Stimulated activated naive CD8-positive, alpha-beta T cell treated with anti-CD3 and anti-CD28 coated beads, Interleukin-15, Interleukin-2, amounts not matched to agents 100 ng/mL and 50 ng/mL, for 24 hours (primary cell): ENCODE results near the gene AFF4.
"Not testable (repeated sequence)": the region's sequence is repeated elsewhere in the genome, so short reads cannot be mapped to it uniquely, and the experiment has no call there.

Experiments
- H3K27ac Mint-ChIP-seq: one replicate; pipeline ENCODE4 v1.8.0; 2021; ENCODE audit warnings: mild to moderate bottlenecking, mixed read lengths
- H3K27me3 Mint-ChIP-seq: one replicate; pipeline ENCODE4 v1.8.0; 2021; ENCODE audit warnings: mixed read lengths
- H3K36me3 Mint-ChIP-seq: one replicate; pipeline ENCODE4 v1.8.0; 2021; ENCODE audit warnings: low read depth, mixed read lengths
- H3K4me1 Mint-ChIP-seq: one replicate; pipeline ENCODE4 v1.8.0; 2021; ENCODE audit warnings: low read depth, mixed read lengths
- H3K4me3 Mint-ChIP-seq: one replicate; pipeline ENCODE4 v1.8.0; 2021; ENCODE audit warnings: mild to moderate bottlenecking, mixed read lengths
- H3K9me3 Mint-ChIP-seq: one replicate; pipeline ENCODE4 v1.8.0; 2021; ENCODE audit warnings: mixed read lengths

The AFF4 gene

DNA sequence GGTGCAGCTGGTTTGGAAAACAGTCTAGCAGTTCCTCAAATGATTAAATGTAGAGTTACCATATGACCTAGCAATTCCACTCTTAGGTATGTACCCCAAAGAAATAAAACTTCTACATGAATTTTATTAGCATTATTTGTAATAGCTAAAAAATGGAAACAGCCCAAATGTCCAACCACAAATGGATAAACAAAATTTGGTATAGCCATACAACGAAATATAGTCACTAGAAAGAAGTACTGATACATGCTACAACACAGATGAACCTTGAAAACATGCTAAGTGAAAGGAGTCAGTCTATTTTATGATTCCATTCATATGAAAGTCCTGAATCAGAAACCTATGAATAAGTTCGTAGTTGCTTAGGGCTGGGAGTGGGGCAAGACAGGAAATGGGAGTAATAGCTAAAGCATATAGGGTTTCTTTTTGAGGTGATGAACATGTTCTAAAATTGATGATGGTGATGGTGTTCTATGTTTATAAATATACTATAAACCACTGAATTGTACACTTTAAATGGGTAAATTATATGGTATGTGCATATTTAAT lies 103.5 kb downstream of the AFF4 start:
- H3K4me3 Mint-ChIP-seq, result no peak overlapping the region
- H3K27me3 Mint-ChIP-seq, result peaks cover 7% of the 10 kb centered on the region
- no peaks in the 10 kb centered on the region for H3K9me3 Mint-ChIP-seq
- H3K27ac Mint-ChIP-seq, result no peak overlapping the region
- H3K36me3 Mint-ChIP-seq, result no peaks in the 10 kb centered on the region
- H3K4me1 Mint-ChIP-seq, result no peaks in the 10 kb centered on the region

DNA sequence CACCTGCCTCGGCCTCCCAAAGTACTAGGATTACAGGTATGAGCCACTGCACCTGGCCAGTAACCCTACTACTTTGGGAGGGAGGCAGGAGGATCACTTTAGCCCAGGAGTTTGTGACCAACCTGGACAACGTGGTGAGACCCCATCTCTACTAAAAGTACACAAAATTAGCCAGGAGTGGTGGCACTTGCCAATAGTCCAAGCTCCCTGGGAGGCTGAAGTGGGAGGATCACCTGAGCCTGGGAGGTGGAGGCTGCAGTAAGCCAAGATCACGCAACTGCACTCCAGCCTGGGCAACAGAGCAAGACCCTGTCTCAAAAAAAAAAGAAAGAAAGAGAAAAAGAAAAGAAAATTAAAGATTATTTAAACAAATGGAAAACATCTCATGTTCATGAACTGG lies 107.4 kb downstream of the AFF4 start:
- H3K27me3 Mint-ChIP-seq, result peaks cover 14% of the 10 kb centered on the region
- no peak overlapping the region for H3K27ac Mint-ChIP-seq
- no peak overlapping the region for H3K4me3 Mint-ChIP-seq
- H3K4me1 Mint-ChIP-seq, result no peaks in the 10 kb centered on the region
- H3K36me3 Mint-ChIP-seq, result no peaks in the 10 kb centered on the region
- H3K9me3 Mint-ChIP-seq, result no peaks in the 10 kb centered on the region

DNA sequence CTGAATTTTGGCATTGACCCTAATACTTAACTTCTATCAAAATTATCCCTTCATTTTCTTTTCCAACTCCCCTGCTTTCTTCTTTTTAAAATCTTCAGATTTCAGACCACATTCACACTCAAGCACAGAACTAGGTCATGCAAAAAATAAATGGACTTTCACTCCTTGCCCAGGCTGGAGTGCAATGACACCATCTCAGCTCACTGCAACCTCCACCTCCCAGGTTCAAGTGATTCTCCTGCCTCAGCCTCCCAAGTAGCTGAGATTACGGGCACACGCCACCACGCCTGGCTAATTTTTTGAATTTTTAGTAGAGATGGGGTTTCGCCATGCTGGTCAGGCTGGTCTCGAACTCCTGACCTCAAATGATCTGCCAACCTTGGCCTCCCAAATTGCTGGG lies 108.4 kb downstream of the AFF4 start:
- not testable (repeated sequence) for H3K27ac Mint-ChIP-seq, H3K4me1 Mint-ChIP-seq, H3K36me3 Mint-ChIP-seq, H3K9me3 Mint-ChIP-seq, H3K4me3 Mint-ChIP-seq
- peaks cover 16% of the 10 kb centered on the region for H3K27me3 Mint-ChIP-seq

DNA sequence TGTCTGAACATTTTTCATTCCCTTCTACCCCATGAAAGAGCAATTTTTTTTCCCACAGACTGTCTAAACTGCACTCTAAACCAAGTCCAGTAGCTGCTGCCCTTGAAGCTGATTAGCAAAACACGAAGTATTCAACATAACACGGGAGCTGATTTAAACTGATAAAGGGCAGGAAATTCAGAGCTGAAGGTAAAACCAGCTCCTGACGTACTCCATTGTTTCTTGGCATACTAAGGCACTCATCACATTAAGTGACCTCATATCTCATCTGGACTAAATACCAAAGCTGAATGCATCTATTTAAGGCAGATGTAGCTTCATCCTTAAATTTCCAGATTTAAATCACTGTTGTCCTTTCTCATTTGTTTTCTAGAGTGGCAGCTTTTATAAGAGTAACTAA lies 109.1 kb downstream of the AFF4 start:
- no peak overlapping the region for H3K4me3 Mint-ChIP-seq
- no peak overlapping the region for H3K27ac Mint-ChIP-seq
- no peaks in the 10 kb centered on the region for H3K9me3 Mint-ChIP-seq
- H3K36me3 Mint-ChIP-seq, result no peaks in the 10 kb centered on the region
- no peaks in the 10 kb centered on the region for H3K4me1 Mint-ChIP-seq
- peaks cover 19% of the 10 kb centered on the region for H3K27me3 Mint-ChIP-seq

DNA sequence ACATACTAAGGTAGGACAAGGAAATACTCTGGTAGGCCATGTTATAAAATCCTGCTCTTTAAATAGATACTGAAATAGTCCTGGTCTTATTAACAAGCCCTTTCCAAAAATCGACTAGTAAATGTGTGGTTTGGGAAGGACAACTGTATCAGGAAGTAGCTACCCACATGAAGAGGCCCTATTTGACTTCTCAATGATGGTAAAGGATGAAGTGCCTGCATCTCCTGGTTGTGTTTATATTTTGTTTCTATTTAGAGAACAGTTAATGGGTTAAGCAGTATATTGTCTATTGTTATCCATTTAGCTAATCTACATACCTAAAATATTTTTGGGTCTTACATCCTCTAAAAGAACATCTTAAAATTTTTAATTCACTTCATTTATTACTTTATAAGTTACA lies 109.6 kb downstream of the AFF4 start:
- Mint-ChIP-seq H3K4me1 (no peaks in the 10 kb centered on the region), H3K27me3 (peaks cover 18% of the 10 kb centered on the region), H3K4me3 (no peak overlapping the region), H3K36me3 (no peaks in the 10 kb centered on the region), H3K27ac (no peak overlapping the region), H3K9me3 (no peaks in the 10 kb centered on the region)

DNA sequence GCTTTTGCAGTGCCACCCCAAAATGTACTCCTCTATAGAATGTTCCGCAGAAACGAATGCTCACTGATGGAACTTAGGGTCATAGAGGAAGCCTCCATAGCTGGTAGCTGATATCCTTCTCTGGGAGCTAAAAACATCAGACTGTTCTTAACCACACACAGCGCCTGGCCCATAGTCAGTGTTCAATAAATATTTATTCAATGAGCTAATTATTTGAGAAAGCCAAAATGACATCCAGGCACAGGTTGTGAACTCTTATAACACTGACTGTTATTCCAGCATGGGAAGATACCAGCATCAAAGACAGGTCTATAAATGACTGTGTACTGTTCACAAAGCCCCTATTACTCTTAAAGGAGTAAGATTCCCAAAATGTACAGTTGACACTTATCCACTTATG lies 110.1 kb downstream of the AFF4 start:
- no peak overlapping the region for H3K4me3 Mint-ChIP-seq
- no peaks in the 10 kb centered on the region for H3K36me3 Mint-ChIP-seq
- H3K4me1 Mint-ChIP-seq, result no peaks in the 10 kb centered on the region
- no peak overlapping the region for H3K27ac Mint-ChIP-seq
- H3K9me3 Mint-ChIP-seq, result no peaks in the 10 kb centered on the region
- H3K27me3 Mint-ChIP-seq, result peaks cover 15% of the 10 kb centered on the region

DNA sequence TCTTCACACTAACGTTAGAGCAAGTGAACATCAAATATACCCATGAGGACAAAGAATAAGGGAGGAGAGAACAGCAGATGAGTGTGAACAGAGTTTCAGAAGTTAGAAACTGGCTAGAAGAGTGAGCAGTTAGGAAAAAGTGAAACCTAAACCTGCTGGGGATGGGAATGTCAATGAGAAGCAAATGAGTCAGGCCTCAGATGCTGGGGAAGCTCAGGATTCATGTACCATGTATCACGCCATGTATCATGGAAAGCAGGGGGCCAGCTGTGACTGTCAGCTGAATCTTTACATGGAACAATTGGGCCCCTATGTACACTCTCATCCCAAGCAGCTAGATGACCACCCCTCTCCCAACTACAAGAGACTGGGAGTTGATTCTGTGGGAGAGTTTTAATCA lies 113.4 kb downstream of the AFF4 start:
- Mint-ChIP-seq H3K36me3 (no peaks in the 10 kb centered on the region), H3K4me1 (no peaks in the 10 kb centered on the region), H3K9me3 (no peaks in the 10 kb centered on the region), H3K27me3 (peaks cover 12% of the 10 kb centered on the region), H3K27ac (no peak overlapping the region), H3K4me3 (no peak overlapping the region)

DNA sequence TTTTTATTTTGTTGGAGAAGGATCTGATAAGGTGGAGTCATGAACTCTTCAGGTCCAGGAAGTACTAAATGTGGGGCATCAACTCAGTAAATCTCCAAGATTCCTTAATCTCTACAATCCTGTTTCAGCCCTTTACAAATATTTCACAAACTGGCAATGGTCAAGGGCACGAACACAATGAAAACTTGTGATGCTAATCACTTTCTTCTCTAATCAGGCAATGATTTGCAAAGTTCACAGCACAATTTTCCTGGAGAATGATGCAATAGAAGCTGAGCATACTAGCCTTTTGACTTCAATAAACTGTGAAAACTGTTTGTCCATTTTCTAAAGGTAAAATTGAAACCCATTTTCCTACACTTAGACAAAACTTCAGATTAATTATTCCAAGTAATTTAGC lies 114.1 kb downstream of the AFF4 start:
- no peaks in the 10 kb centered on the region for H3K9me3 Mint-ChIP-seq

DNA sequence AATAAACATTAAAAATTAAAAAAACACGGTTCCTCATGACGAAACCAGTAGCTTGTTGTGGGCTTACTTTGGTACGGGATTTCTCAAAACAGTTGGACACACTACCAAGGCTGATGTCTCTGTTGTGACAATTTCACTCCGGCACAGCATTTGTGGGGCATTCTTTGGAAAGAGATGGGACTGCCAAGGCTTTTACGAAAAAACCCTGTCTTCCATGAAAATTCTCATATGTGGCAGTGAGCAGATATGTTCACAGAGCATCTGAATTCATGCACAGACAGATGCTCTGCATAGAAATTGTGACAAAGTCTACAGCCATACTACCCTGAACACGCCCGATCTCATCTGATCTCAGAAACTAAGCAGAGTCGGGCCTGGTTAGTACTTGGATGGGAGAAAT lies 115.2 kb downstream of the AFF4 start:
- H3K4me3 Mint-ChIP-seq, result no peak overlapping the region
- no peaks in the 10 kb centered on the region for H3K4me1 Mint-ChIP-seq
- H3K27me3 Mint-ChIP-seq, result peaks cover 7% of the 10 kb centered on the region
- no peaks in the 10 kb centered on the region for H3K36me3 Mint-ChIP-seq
- no peaks in the 10 kb centered on the region for H3K9me3 Mint-ChIP-seq
- H3K27ac Mint-ChIP-seq, result no peak overlapping the region

More for the DNA sequence above, 114.1 kb downstream of the AFF4 start:
- Mint-ChIP-seq H3K4me1 (no peaks in the 10 kb centered on the region), H3K27ac (no peak overlapping the region), H3K4me3 (no peak overlapping the region), H3K36me3 (no peaks in the 10 kb centered on the region), H3K27me3 (peaks cover 10% of the 10 kb centered on the region)

DNA sequence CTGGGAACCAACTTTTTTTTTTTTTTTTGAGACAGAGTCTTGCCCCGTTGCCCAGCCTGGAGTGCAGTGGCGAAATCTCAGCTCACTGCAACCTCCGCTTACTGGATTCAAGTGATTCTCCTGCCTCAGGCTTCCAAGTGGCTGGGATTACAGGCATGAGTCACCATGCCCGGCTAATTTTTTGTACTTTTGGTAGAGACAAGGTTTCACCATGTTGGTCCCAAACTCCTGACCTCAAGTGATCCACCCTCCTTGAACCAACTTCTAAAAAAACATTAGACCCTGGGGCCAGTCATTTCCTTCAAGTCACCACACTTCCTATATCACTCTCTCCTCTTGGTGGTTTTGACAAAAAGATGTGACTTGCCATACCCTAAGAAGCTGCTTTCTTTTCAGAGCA lies 122.1 kb downstream of the AFF4 start:
- Mint-ChIP-seq H3K27me3 (no peaks in the 10 kb centered on the region), H3K27ac (no peak overlapping the region), H3K36me3 (no peaks in the 10 kb centered on the region)

DNA sequence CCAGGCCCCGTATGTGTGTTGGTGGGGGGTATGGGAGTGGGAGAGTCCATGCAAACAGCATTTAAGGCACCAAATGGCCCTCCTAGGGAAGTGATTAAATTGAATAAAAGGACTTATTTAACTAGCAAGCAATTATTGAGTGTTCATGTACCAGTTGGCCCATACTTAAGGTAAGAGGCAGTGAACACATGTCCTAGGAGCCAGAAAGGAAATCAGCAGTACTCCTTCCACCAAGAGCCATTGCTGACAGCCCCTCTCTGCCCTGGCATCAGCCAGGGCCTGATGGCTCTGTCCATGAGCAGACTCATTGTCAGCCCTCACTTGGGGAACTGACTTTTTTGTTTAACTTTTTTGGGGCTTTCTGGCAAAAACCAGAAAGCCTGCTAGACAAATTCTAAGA lies 122.5 kb downstream of the AFF4 start:
- Mint-ChIP-seq H3K4me1 (no peaks in the 10 kb centered on the region), H3K27me3 (no peaks in the 10 kb centered on the region), H3K27ac (no peak overlapping the region), H3K36me3 (no peaks in the 10 kb centered on the region), H3K4me3 (no peak overlapping the region), H3K9me3 (no peaks in the 10 kb centered on the region)

More for the DNA sequence above, 122.1 kb downstream of the AFF4 start:
- Mint-ChIP-seq H3K4me1 (no peaks in the 10 kb centered on the region), H3K9me3 (no peaks in the 10 kb centered on the region), H3K4me3 (no peak overlapping the region)

DNA sequence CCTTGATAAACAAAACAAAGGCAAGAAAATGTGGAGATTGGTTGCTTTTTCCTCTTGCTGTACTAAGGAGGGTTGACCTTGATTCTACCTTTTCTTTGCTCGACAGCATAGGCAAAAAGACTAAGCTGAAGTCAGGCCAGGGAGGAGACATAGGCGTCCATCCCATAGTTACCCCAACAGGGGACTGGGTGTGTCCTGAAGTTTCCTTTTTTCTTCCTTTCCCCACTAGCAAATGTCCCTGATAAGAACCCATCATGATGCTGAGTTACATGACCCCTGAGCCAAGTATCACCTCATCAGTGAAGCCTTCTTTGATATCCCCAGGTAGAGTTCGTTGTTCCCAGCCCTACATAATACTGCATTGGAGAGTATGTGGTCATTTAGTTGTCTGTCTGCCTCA lies 123.1 kb downstream of the AFF4 start:
- Mint-ChIP-seq H3K27ac (no peak overlapping the region), H3K9me3 (no peaks in the 10 kb centered on the region), H3K4me1 (no peaks in the 10 kb centered on the region), H3K36me3 (no peaks in the 10 kb centered on the region), H3K4me3 (no peak overlapping the region), H3K27me3 (no peaks in the 10 kb centered on the region)

DNA sequence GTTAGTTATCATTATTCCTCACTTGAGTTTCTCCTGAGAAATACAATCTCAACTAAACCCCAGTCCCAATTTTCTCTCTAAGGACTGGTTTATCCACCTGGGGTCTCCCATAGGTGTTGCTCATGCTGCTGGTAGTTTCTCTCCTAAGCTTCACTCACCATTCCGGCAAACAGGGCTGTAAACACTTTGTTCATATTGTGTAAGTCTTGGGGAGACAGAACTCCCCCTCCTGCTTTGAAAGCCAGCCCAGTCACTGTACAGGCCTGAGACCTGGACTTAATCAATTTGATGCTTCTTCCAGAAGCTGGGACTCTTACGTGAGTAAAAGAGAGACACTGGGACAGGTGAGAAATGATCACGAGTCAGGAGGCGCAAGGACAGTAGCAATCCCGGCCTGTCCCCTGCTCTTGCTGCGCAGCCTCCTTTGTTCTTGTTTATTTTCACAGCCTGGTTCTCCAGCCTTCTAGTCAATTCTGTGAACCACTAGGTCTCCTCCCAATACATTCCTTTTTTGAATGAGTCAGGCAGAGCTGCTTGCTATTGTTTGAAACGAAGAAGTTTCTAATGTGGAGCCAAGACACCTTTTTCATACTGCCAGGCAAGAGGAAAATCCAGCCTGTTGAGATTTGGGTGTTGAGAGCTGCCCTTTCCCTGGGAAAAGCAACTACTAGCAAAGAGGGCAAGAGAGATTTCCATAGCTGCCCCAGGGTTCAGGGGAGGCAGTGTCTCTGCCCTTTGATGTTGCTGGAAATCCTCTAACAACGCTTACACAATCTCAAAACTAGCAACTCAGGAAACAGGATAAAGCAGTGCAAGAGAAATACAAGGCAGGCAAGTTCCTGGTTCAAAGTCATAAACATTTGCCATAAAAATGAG lies 123.8 kb downstream of the AFF4 start:
- Mint-ChIP-seq H3K9me3 (no peaks in the 10 kb centered on the region), H3K27ac (no peak overlapping the region), H3K4me1 (no peaks in the 10 kb centered on the region), H3K4me3 (no peak overlapping the region), H3K27me3 (no peaks in the 10 kb centered on the region), H3K36me3 (no peaks in the 10 kb centered on the region)

DNA sequence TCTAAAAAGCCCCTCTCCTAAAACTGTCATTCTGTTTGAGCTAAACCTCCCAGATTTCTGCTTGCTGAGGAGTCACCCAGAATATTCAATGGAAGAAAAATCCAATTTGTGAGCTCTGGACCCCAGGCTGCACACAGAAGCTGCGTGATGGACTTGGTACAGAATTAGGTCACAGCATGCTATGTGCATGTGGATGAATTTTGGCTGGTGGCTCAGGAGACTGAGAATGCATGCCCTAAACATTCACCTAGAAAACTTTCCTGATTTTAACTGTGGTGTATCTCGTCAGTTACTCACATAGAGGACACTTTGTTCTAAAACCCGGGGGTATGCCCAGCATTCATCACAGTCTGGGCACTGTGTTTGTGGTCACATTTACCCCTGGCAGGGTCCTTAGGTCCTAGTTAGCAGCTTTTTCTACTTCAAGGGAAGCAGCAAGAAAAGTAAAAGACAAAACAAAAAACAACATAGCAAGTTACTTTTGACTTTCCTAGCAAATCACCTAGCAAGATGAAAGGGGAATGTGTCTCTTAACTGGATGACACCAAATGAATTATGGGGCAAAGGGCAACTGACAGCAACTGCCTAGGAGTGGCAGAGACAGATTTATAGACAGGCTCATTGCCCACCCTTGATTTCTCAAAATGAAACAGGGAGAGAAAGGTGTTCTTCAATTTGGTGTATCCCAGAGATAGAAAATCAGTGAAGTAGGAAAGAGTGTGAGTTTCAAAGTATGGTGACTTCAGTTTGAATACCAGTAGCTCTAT lies 124.7 kb downstream of the AFF4 start:
- Mint-ChIP-seq H3K4me1 (no peaks in the 10 kb centered on the region), H3K27me3 (no peaks in the 10 kb centered on the region), H3K9me3 (no peaks in the 10 kb centered on the region), H3K36me3 (no peaks in the 10 kb centered on the region), H3K4me3 (no peak overlapping the region), H3K27ac (no peak overlapping the region)

DNA sequence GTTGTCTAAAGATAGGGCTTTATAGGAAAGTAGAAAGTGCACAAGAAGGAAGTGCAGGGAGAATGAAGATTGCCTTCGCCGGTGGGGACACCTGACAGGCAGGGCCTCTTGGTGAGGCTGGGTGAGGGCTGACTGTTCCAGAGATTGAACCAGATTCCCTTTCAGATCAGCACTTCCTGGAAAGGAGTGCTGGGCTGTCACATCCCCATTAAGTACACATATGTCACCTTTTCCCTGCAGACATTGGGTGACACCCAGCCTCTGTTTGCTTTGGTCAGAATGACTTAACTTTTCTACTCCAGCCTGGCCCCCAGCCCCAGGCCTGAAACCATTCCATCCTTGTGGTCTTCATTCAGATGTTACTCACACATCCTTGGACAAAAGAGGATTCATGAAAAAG lies 125.6 kb downstream of the AFF4 start:
- H3K4me1 Mint-ChIP-seq, result no peaks in the 10 kb centered on the region
- H3K27me3 Mint-ChIP-seq, result no peaks in the 10 kb centered on the region
- H3K36me3 Mint-ChIP-seq, result no peaks in the 10 kb centered on the region
- no peaks in the 10 kb centered on the region for H3K9me3 Mint-ChIP-seq
- H3K27ac Mint-ChIP-seq, result no peak overlapping the region
- H3K4me3 Mint-ChIP-seq, result no peak overlapping the region
